OCI-M1 (cell line): ENCODE results near the gene PCBD2.
"Not testable (repeated sequence)": the region's sequence is repeated elsewhere in the genome, so short reads cannot be mapped to it uniquely, and the experiment has no call there.

Experiments used
- DNase-seq: peaks from one replicate; lab custom pipeline; 2025; lab: John Stamatoyannopoulos, UW

PCBD2 gene

GRCh38 chr5:134904610-134905245, at the start of gene PCBD2:
Gene PCBD2 (plus strand): TSS chr5:134905131. CDS start chr5:134905140, 9 bp downstream.
- DNase-seq: peak; percentile 98

- DNase-seq: not testable (repeated sequence)
Observed at GRCh38 chr5:134856465-134856864, 48.5 kb upstream of the PCBD2 start.

GRCh38 chr5:134857401-134857800, 47.5 kb upstream of the PCBD2 start:
- DNase-seq: no peak

GRCh38 chr5:134864707-134865106, 40.2 kb upstream of the PCBD2 start:
- DNase-seq: no peak

GRCh38 chr5:134873494-134873893, 31.4 kb upstream of the PCBD2 start:
- peak; percentile 47 for DNase-seq

GRCh38 chr5:134873987-134874830, 30.7 kb upstream of the PCBD2 start, which contains the start of gene TXNDC15:
Gene TXNDC15 (plus strand): TSS chr5:134874371. CDS start chr5:134874428, 57 bp downstream.
- peak; percentile 91 for DNase-seq

GRCh38 chr5:134874831-134875655, 29.9 kb upstream of the PCBD2 start:
- peak; percentile 73 for DNase-seq

- DNase-seq: peak; percentile 79
Observed at GRCh38 chr5:134877159-134877558, 27.8 kb upstream of the PCBD2 start.

GRCh38 chr5:134878403-134878802, 26.5 kb upstream of the PCBD2 start:
- DNase-seq: no peak

- no peak for DNase-seq
Observed at GRCh38 chr5:134879456-134879855, 25.5 kb upstream of the PCBD2 start.

GRCh38 chr5:134880937-134881336, 24.0 kb upstream of the PCBD2 start:
- not testable (repeated sequence) for DNase-seq

GRCh38 chr5:134881711-134882110, 23.2 kb upstream of the PCBD2 start:
- not testable (repeated sequence) for DNase-seq

GRCh38 chr5:134887593-134888159, 17.3 kb upstream of the PCBD2 start:
- no peak for DNase-seq

- DNase-seq: no peak
Observed at GRCh38 chr5:134889335-134889734, 15.6 kb upstream of the PCBD2 start.

- DNase-seq: no peak
Observed at GRCh38 chr5:134891473-134891872, 13.5 kb upstream of the PCBD2 start.

GRCh38 chr5:134892282-134892681, 12.6 kb upstream of the PCBD2 start:
- DNase-seq: no peak

GRCh38 chr5:134892926-134893325, 12.0 kb upstream of the PCBD2 start:
- DNase-seq: no peak

- DNase-seq: no peak
Observed at GRCh38 chr5:134893748-134894505, 11.0 kb upstream of the PCBD2 start.

- DNase-seq: peak; percentile 38
Observed at GRCh38 chr5:134902071-134902801, 2.7 kb upstream of the PCBD2 start.

GRCh38 chr5:134905246-134905996, 490 bp downstream of the PCBD2 start:
- peak; percentile 90 for DNase-seq
